B cell (primary cell): ENCODE data around the gene MORN1.

Experiments used
- CTCF ChIP-seq: fragments of 200-600 bp; IDR thresholded peaks from one replicate; pipeline ENCODE4 v1.8.0; 2022; ENCODE audit warnings: antibody characterized with exemption, mild to moderate bottlenecking
- EZH2 ChIP-seq: IDR thresholded peaks from 2 replicates; pipeline ENCODE4 v1.6.1; 2012; ENCODE audit warnings: borderline replicate concordance, low read depth, mild to moderate bottlenecking, moderate library complexity, low read length; ENCODE audit not compliant: insufficient read depth, poor library complexity, severe bottlenecking

GRCh38 chr1:2411801-2412394, 20.5 kb upstream of the MORN1 start:
- TF ChIP-seq CTCF = no peak
- no peak for TF ChIP-seq EZH2
